ENCODE results near the gene LDAH.

GRCh38 chr2:20838016-20838415 lies 15.1 kb upstream of the LDAH start:
- TF ChIP-seq SIN3A (IDR thresholded peaks at IDR 0.05; ENCODE audit: borderline replicate concordance, insufficient read depth, low read depth, low read length): no peak
- no peak for TF ChIP-seq CTCF (IDR thresholded peaks at IDR 0.05)
- no peak for TF ChIP-seq TCF7L2 (IDR thresholded peaks at IDR 0.05; ENCODE audit: low read depth, low read length)
- TF ChIP-seq, protein P1, sequence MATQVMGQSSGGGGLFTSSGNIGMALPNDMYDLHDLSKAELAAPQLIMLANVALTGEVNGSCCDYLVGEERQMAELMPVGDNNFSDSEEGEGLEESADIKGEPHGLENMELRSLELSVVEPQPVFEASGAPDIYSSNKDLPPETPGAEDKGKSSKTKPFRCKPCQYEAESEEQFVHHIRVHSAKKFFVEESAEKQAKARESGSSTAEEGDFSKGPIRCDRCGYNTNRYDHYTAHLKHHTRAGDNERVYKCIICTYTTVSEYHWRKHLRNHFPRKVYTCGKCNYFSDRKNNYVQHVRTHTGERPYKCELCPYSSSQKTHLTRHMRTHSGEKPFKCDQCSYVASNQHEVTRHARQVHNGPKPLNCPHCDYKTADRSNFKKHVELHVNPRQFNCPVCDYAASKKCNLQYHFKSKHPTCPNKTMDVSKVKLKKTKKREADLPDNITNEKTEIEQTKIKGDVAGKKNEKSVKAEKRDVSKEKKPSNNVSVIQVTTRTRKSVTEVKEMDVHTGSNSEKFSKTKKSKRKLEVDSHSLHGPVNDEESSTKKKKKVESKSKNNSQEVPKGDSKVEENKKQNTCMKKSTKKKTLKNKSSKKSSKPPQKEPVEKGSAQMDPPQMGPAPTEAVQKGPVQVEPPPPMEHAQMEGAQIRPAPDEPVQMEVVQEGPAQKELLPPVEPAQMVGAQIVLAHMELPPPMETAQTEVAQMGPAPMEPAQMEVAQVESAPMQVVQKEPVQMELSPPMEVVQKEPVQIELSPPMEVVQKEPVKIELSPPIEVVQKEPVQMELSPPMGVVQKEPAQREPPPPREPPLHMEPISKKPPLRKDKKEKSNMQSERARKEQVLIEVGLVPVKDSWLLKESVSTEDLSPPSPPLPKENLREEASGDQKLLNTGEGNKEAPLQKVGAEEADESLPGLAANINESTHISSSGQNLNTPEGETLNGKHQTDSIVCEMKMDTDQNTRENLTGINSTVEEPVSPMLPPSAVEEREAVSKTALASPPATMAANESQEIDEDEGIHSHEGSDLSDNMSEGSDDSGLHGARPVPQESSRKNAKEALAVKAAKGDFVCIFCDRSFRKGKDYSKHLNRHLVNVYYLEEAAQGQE (IDR thresholded peaks at IDR 0.05; ENCODE audit: insufficient read depth in 1 of 2, low read depth in 2 of 2, low read length in 1 of 2): no peak

Measured in Panc1 (cell line).